ENCODE measurements around the gene RPS18. TPM values are rescaled to one million over a fixed set of nuclear protein-coding genes. Genes with fewer than 3 reads are reported as not detected.
A peak's percentile ranks its signal among the peaks of the same experiment; 100 is the strongest.

Gene RPS18
- total and polyA plus RNA-seq, 9 of the 15 experiments (the other 6 are each of a cell fraction or from before 2014, with no cell fraction given) = 5,023 to 17,516 (median 8,131) TPM

GRCh38 chr6:33272275-33273128 is 627 bp downstream of the RPS18 start (continued):
- TF ChIP-seq, protein P1, sequence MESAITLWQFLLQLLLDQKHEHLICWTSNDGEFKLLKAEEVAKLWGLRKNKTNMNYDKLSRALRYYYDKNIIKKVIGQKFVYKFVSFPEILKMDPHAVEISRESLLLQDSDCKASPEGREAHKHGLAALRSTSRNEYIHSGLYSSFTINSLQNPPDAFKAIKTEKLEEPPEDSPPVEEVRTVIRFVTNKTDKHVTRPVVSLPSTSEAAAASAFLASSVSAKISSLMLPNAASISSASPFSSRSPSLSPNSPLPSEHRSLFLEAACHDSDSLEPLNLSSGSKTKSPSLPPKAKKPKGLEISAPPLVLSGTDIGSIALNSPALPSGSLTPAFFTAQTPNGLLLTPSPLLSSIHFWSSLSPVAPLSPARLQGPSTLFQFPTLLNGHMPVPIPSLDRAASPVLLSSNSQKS (CRISPR knock-in tag; IDR thresholded peaks at IDR 0.05) = no peak
- TF ChIP-seq, protein P2, sequence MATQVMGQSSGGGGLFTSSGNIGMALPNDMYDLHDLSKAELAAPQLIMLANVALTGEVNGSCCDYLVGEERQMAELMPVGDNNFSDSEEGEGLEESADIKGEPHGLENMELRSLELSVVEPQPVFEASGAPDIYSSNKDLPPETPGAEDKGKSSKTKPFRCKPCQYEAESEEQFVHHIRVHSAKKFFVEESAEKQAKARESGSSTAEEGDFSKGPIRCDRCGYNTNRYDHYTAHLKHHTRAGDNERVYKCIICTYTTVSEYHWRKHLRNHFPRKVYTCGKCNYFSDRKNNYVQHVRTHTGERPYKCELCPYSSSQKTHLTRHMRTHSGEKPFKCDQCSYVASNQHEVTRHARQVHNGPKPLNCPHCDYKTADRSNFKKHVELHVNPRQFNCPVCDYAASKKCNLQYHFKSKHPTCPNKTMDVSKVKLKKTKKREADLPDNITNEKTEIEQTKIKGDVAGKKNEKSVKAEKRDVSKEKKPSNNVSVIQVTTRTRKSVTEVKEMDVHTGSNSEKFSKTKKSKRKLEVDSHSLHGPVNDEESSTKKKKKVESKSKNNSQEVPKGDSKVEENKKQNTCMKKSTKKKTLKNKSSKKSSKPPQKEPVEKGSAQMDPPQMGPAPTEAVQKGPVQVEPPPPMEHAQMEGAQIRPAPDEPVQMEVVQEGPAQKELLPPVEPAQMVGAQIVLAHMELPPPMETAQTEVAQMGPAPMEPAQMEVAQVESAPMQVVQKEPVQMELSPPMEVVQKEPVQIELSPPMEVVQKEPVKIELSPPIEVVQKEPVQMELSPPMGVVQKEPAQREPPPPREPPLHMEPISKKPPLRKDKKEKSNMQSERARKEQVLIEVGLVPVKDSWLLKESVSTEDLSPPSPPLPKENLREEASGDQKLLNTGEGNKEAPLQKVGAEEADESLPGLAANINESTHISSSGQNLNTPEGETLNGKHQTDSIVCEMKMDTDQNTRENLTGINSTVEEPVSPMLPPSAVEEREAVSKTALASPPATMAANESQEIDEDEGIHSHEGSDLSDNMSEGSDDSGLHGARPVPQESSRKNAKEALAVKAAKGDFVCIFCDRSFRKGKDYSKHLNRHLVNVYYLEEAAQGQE (IDR thresholded peaks at IDR 0.05; ENCODE audit: borderline replicate concordance) = no peak
- TF ChIP-seq, protein P2 (CRISPR knock-in tag; IDR thresholded peaks at IDR 0.05; ENCODE audit: low read depth) = no peak
- TF ChIP-seq ADNP (tag; IDR thresholded peaks at IDR 0.05) (no peak), ASH1L (IDR thresholded peaks at IDR 0.05; ENCODE audit: borderline replicate concordance, low read depth, partially characterized antibody) (no peak), KHSRP (IDR thresholded peaks at IDR 0.05) (0 out of 2 replicates have a peak, but pooled peaks have one; percentile 37), BRF1 (IDR thresholded peaks at IDR 0.05; ENCODE audit: borderline replicate concordance, extremely low read depth, insufficient read length) (no peak), MEIS2 (IDR thresholded peaks at IDR 0.05; ENCODE audit: partially characterized antibody) (no peak), ETV5 (CRISPR knock-in tag; IDR thresholded peaks at IDR 0.05; ENCODE audit: low read depth) (no peak)
- TF ChIP-seq, protein P3, sequence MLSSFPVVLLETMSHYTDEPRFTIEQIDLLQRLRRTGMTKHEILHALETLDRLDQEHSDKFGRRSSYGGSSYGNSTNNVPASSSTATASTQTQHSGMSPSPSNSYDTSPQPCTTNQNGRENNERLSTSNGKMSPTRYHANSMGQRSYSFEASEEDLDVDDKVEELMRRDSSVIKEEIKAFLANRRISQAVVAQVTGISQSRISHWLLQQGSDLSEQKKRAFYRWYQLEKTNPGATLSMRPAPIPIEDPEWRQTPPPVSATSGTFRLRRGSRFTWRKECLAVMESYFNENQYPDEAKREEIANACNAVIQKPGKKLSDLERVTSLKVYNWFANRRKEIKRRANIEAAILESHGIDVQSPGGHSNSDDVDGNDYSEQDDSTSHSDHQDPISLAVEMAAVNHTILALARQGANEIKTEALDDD (IDR thresholded peaks at IDR 0.05) = peak; percentile 58; the same call in 1 of the 2 replicates
- TF ChIP-seq, protein P4, sequence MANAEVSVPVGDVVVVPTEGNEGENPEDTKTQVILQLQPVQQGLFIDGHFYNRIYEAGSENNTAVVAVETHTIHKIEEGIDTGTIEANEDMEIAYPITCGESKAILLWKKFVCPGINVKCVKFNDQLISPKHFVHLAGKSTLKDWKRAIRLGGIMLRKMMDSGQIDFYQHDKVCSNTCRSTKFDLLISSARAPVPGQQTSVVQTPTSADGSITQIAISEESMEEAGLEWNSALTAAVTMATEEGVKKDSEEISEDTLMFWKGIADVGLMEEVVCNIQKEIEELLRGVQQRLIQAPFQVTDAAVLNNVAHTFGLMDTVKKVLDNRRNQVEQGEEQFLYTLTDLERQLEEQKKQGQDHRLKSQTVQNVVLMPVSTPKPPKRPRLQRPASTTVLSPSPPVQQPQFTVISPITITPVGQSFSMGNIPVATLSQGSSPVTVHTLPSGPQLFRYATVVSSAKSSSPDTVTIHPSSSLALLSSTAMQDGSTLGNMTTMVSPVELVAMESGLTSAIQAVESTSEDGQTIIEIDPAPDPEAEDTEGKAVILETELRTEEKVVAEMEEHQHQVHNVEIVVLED (CRISPR knock-in tag; IDR thresholded peaks at IDR 0.05) = no peak
- TF ChIP-seq, protein P5, sequence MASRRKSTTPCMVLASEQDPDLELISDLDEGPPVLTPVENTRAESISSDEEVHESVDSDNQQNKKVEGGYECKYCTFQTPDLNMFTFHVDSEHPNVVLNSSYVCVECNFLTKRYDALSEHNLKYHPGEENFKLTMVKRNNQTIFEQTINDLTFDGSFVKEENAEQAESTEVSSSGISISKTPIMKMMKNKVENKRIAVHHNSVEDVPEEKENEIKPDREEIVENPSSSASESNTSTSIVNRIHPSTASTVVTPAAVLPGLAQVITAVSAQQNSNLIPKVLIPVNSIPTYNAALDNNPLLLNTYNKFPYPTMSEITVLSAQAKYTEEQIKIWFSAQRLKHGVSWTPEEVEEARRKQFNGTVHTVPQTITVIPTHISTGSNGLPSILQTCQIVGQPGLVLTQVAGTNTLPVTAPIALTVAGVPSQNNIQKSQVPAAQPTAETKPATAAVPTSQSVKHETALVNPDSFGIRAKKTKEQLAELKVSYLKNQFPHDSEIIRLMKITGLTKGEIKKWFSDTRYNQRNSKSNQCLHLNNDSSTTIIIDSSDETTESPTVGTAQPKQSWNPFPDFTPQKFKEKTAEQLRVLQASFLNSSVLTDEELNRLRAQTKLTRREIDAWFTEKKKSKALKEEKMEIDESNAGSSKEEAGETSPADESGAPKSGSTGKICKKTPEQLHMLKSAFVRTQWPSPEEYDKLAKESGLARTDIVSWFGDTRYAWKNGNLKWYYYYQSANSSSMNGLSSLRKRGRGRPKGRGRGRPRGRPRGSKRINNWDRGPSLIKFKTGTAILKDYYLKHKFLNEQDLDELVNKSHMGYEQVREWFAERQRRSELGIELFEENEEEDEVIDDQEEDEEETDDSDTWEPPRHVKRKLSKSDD (conservative IDR thresholded peaks at IDR 0.05; ENCODE audit: low read length) = no peak

Measured in K562 (cell line).